GM06990 (cell line): Measurements from ENCODE around the gene TUT4.

Experiments used
- DNase-seq: peaks from one replicate; pipeline ENCODE4 v3.0.0-alpha.2; 2011; ENCODE audit not compliant: insufficient read length; ENCODE audit errors: extremely low read depth
- H3K27me3 ChIP-seq: replicated peaks from 2 replicates; pipeline ENCODE4 v1.6.0; 2011; ENCODE audit warnings: low read length; ENCODE audit not compliant: control insufficient read depth, insufficient read depth
- H3K36me3 ChIP-seq: 2 replicates; pipeline ENCODE4 v1.5.1; 2011; ENCODE audit warnings: low read length; ENCODE audit not compliant: control insufficient read depth, insufficient read depth
- H3K4me3 ChIP-seq: replicated peaks from 2 replicates; pipeline ENCODE4 v1.5.1; 2011; ENCODE audit warnings: low read depth, mild to moderate bottlenecking, control low read depth, low read length
- CTCF ChIP-seq: IDR thresholded peaks from 2 replicates; pipeline ENCODE4 v1.5.1; 2011; ENCODE audit warnings: low read length, control low read depth, mild to moderate bottlenecking, inconsistent platforms; ENCODE audit not compliant: insufficient read depth, poor library complexity, severe bottlenecking

Gene TUT4

GRCh38 chr1:52569449-52570210 lies 16.7 kb upstream of the TUT4 start:
- DNase-seq: no peak
- H3K36me3 ChIP-seq: no peaks in the 10 kb centered on the region
- no peak for TF ChIP-seq CTCF
- no peaks in the 10 kb centered on the region for H3K27me3 ChIP-seq
- H3K4me3 ChIP-seq: no peak overlapping the region

GRCh38 chr1:52567943-52568342 lies 15.1 kb upstream of the TUT4 start:
- H3K4me3 ChIP-seq: no peak overlapping the region
- DNase-seq: no peak
- no peaks in the 10 kb centered on the region for H3K27me3 ChIP-seq
- H3K36me3 ChIP-seq: no peaks in the 10 kb centered on the region
- TF ChIP-seq CTCF: no peak

- no peaks in the 10 kb centered on the region for H3K27me3 ChIP-seq
- no peak for TF ChIP-seq CTCF
Observed at GRCh38 chr1:52562766-52563165, 9.9 kb upstream of the TUT4 start.

GRCh38 chr1:52559875-52560274 lies 7.0 kb upstream of the TUT4 start:
- Histone ChIP-seq H3K4me3 (no peak overlapping the region), H3K36me3 (no peaks in the 10 kb centered on the region), H3K27me3 (no peaks in the 10 kb centered on the region)
- no peak for DNase-seq
- TF ChIP-seq CTCF: no peak

More at GRCh38 chr1:52562766-52563165, 9.9 kb upstream of the TUT4 start:
- no peak for DNase-seq
- Histone ChIP-seq H3K36me3 (no peaks in the 10 kb centered on the region), H3K4me3 (no peak overlapping the region)

- TF ChIP-seq CTCF: no peak
- Histone ChIP-seq H3K36me3 (no peaks in the 10 kb centered on the region), H3K27me3 (no peaks in the 10 kb centered on the region), H3K4me3 (no peak overlapping the region)
- no peak for DNase-seq
Observed at GRCh38 chr1:52558941-52559340, 6.0 kb upstream of the TUT4 start.
